Sigmoid colon (tissue), 4 donors: ENCODE results near the gene SHC1.

Source experiments
- POLR2A ChIP-seq, 2 donors: fragments of 450-650 bp; IDR thresholded peaks; one replicate each; pipeline ENCODE4 v1.6.1; 2016; ENCODE audit warnings: antibody characterized with exemption in 2 of 2, mild to moderate bottlenecking in 2 of 2, moderate library complexity in 2 of 2
- POLR2AphosphoS5 ChIP-seq, 4 donors: sonication (generic); formaldehyde crosslinking; IDR thresholded peaks; one replicate each; pipeline ENCODE4 v1.6.1; 2017; ENCODE audit warnings: antibody characterized with exemption in 4 of 4
- TF ChIP-seq, protein P1 (sequence below), 4 experiments: fragments of 450-650 bp in 3 of 4; fragments of 200-600 bp in 1 of 4; IDR thresholded peaks; one replicate each; pipeline ENCODE4 v1.5.1; 2016 to 2019; ENCODE audit warnings: antibody characterized with exemption in 4 of 4, mild to moderate bottlenecking in 3 of 4, moderate library complexity in 2 of 4

DNA sequence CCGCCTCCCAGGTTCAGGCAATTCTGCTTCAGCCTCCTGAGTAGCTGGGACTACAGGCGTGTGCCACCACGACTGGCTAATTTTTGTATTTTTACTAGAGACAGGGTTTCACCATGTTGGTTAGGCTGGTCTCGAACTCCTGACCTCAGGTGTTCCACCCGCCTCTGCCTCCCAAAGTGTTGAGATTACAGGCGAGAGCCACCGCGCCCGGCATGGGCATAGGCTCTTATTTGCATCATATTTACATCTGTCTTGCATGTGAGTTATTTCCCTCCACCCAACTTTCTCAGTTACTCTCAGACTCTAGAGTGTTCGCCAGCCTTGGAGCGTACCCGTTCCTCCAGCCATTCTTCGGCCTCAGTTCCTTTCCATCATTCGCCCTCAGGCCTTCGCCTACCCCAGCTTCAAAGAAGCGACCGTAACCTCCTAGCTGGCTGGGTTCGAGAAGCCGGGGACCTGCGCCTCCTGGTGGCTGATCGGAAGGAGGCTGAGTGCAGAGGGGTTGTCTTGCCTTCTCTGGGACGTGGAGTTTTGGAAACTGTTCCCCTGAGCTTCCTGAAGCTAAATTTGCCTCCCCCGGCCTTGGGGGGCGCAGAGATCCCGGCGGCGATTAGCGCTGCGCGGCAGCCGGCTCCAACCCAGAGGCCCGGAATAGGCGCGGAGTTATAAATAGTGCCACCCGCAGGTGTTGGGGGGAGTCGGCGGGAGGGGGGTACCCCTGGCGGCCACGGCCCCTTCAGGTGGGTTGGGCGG, 28.4 kb upstream of the SHC1 start:
- no peak for TF ChIP-seq POLR2A (IDR thresholded peaks at IDR 0.05)
- TF ChIP-seq, protein P1, sequence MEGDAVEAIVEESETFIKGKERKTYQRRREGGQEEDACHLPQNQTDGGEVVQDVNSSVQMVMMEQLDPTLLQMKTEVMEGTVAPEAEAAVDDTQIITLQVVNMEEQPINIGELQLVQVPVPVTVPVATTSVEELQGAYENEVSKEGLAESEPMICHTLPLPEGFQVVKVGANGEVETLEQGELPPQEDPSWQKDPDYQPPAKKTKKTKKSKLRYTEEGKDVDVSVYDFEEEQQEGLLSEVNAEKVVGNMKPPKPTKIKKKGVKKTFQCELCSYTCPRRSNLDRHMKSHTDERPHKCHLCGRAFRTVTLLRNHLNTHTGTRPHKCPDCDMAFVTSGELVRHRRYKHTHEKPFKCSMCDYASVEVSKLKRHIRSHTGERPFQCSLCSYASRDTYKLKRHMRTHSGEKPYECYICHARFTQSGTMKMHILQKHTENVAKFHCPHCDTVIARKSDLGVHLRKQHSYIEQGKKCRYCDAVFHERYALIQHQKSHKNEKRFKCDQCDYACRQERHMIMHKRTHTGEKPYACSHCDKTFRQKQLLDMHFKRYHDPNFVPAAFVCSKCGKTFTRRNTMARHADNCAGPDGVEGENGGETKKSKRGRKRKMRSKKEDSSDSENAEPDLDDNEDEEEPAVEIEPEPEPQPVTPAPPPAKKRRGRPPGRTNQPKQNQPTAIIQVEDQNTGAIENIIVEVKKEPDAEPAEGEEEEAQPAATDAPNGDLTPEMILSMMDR (IDR thresholded peaks at IDR 0.05): peak in 3 of 4 experiments; percentile 73 to 82 (median 78)
- peak in 2 of 4 donors; percentile 15 to 26 for TF ChIP-seq POLR2AphosphoS5 (IDR thresholded peaks at IDR 0.05)
